ENCODE measurements around the gene KCNK15.
"Not testable (repeated sequence)": the region's sequence is repeated elsewhere in the genome, so short reads cannot be mapped to it uniquely, and the experiment has no call there.

The KCNK15 gene

DNA sequence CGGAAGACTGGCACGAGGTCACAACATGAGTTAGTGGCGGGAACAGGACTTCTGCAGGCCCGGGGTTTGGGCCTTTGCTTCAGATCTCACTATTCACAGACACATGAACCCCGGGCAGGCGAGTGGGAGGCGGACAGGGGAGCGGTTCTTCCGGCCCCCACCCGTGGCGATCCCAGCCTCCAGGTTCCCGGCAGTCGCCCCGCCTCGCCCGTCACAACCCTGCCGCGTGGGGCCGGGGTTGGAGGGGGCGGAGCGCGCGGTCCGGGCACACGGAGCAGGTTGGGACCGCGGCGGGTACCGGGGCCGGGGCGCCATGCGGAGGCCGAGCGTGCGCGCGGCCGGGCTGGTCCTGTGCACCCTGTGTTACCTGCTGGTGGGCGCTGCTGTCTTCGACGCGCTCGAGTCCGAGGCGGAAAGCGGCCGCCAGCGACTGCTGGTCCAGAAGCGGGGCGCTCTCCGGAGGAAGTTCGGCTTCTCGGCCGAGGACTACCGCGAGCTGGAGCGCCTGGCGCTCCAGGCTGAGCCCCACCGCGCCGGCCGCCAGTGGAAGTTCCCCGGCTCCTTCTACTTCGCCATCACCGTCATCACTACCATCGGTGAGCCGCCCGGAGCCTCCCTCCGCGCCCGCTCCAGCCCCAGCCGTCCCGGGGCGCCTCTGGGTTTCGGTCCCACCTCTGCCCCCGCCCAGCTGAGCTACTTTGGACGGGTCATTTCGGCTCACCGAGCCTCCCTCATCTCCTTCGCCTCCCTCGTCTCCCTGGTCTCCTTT is at the start of gene KCNK15:
KCNK15 (plus strand) TSS at position 268 of the 769 bp plus-strand sequence; CDS start at position 314, 46 bp downstream.
- Histone ChIP-seq H3K4me3 (replicated peaks; ENCODE audit: low read depth, low read length) (peak within 1 kb of the TSS; percentile 33), H3K27me3 (replicated peaks; ENCODE audit: control insufficient read depth, insufficient read depth, low read length) (peaks cover 2% of the 10 kb centered on the region), H3K36me3 (ENCODE audit: control insufficient read depth, insufficient read depth, low read length) (no peaks in the 10 kb centered on the region)
- TF ChIP-seq, protein P1, sequence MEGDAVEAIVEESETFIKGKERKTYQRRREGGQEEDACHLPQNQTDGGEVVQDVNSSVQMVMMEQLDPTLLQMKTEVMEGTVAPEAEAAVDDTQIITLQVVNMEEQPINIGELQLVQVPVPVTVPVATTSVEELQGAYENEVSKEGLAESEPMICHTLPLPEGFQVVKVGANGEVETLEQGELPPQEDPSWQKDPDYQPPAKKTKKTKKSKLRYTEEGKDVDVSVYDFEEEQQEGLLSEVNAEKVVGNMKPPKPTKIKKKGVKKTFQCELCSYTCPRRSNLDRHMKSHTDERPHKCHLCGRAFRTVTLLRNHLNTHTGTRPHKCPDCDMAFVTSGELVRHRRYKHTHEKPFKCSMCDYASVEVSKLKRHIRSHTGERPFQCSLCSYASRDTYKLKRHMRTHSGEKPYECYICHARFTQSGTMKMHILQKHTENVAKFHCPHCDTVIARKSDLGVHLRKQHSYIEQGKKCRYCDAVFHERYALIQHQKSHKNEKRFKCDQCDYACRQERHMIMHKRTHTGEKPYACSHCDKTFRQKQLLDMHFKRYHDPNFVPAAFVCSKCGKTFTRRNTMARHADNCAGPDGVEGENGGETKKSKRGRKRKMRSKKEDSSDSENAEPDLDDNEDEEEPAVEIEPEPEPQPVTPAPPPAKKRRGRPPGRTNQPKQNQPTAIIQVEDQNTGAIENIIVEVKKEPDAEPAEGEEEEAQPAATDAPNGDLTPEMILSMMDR (IDR thresholded peaks at IDR 0.05; ENCODE audit: insufficient read depth, low read length, poor library complexity, severe bottlenecking) = no peak
- no peak for DNase-seq (ENCODE audit: extremely low read depth, insufficient read length)

DNA sequence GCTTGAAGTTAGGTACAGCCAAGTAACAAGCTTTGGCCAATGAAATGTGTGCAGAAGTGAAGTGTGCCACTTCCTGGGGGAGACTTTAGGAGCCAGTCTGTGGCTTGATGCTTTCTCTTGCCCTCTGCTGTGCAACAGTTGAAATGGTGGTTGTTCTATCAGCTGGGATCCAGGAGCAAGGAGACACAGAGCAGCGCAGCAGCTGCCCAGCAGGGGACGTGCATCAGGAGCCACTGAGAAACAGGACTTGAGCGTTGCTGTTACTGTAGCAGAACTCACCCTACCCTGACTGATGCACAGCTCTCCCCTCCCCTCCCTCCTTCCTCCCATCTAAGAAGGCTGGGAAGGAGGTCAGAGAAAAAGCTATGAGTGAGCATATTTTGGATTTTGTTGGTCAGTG is 49.4 kb upstream of the KCNK15 start:
- H3K27me3 ChIP-seq (replicated peaks; ENCODE audit: control insufficient read depth, insufficient read depth, low read length) = no peaks in the 10 kb centered on the region; the same call in 1 of the 2 replicates
- TF ChIP-seq, protein P1 (IDR thresholded peaks at IDR 0.05; ENCODE audit: insufficient read depth, low read length, poor library complexity, severe bottlenecking) = no peak

DNA sequence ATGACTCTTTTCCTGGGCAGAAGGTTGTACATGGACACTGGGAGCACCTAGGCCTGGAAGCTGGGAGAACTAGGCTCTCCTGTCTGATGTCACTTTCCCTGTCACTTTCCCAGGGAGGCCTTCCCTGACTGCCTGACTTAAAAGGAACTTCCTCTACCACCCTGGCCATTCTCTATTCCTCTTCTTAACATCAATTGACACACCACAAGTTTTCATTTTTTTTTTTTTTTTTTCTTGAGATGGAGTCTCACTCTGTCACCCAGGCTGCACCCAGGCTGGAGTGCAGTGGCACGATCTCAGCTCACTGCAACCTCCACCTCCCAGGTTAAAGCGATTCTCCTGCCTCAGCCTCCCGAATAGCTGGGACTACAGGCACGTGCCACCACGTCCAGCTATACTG is 48.6 kb upstream of the KCNK15 start:
- H3K4me3 ChIP-seq (replicated peaks; ENCODE audit: low read depth, low read length); H3K27me3 ChIP-seq (replicated peaks; ENCODE audit: control insufficient read depth, insufficient read depth, low read length); H3K36me3 ChIP-seq (ENCODE audit: control insufficient read depth, insufficient read depth, low read length); DNase-seq (ENCODE audit: extremely low read depth, insufficient read length): not testable (repeated sequence)

More for the DNA sequence above, 49.4 kb upstream of the KCNK15 start:
- no peak overlapping the region for H3K4me3 ChIP-seq (replicated peaks; ENCODE audit: low read depth, low read length)
- no peaks in the 10 kb centered on the region for H3K36me3 ChIP-seq (ENCODE audit: control insufficient read depth, insufficient read depth, low read length)
- no peak for DNase-seq (ENCODE audit: extremely low read depth, insufficient read length)

DNA sequence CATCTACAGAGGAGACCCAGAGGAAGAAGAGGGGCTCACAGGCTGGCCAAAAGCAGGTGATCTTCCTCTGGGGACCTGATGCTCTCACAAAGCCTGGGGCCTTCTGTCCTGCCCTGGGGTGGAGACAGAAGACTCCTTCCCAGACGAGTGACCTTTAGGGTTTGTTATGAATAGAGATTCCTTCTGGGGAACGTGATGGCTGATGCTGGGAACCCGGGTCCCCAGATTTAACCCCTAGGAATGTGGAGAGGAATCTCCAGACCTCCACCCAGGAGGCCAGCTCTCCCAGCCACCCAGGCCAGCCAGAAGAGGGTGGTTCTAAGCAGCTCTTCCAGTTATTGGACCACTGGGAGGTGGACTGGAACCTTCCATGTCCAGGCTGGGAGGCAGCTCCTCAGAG is 47.3 kb upstream of the KCNK15 start:
- no peak overlapping the region for H3K4me3 ChIP-seq (replicated peaks; ENCODE audit: low read depth, low read length)
- DNase-seq (ENCODE audit: extremely low read depth, insufficient read length) = no peak
- no peaks in the 10 kb centered on the region for H3K27me3 ChIP-seq (replicated peaks; ENCODE audit: control insufficient read depth, insufficient read depth, low read length)
- no peaks in the 10 kb centered on the region for H3K36me3 ChIP-seq (ENCODE audit: control insufficient read depth, insufficient read depth, low read length)
- TF ChIP-seq, protein P1 (IDR thresholded peaks at IDR 0.05; ENCODE audit: insufficient read depth, low read length, poor library complexity, severe bottlenecking) = no peak

DNA sequence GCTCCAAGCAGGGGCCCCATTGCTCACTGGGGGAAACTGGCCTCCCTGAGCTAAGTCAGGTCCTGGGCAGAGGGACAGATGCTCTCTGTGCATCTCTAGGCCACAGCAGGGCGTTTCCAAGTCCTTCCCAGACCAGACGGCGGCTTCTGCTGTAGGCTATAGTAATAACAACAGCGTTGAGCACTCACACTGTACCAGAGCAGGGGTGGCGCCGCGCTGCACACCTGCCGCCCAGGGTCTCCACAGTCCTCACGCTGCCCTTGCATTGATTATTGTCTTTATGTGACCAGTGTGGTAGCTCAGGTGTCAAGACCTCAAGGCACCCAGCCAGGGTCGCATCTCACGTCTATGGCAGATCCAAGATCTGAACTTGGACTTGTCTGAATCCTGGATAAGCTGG is 45.4 kb upstream of the KCNK15 start:
- no peaks in the 10 kb centered on the region for H3K36me3 ChIP-seq (ENCODE audit: control insufficient read depth, insufficient read depth, low read length)
- no peaks in the 10 kb centered on the region for H3K27me3 ChIP-seq (replicated peaks; ENCODE audit: control insufficient read depth, insufficient read depth, low read length)
- no peak overlapping the region for H3K4me3 ChIP-seq (replicated peaks; ENCODE audit: low read depth, low read length)
- TF ChIP-seq, protein P1 (IDR thresholded peaks at IDR 0.05; ENCODE audit: insufficient read depth, low read length, poor library complexity, severe bottlenecking) = no peak
- no peak for DNase-seq (ENCODE audit: extremely low read depth, insufficient read length)

DNA sequence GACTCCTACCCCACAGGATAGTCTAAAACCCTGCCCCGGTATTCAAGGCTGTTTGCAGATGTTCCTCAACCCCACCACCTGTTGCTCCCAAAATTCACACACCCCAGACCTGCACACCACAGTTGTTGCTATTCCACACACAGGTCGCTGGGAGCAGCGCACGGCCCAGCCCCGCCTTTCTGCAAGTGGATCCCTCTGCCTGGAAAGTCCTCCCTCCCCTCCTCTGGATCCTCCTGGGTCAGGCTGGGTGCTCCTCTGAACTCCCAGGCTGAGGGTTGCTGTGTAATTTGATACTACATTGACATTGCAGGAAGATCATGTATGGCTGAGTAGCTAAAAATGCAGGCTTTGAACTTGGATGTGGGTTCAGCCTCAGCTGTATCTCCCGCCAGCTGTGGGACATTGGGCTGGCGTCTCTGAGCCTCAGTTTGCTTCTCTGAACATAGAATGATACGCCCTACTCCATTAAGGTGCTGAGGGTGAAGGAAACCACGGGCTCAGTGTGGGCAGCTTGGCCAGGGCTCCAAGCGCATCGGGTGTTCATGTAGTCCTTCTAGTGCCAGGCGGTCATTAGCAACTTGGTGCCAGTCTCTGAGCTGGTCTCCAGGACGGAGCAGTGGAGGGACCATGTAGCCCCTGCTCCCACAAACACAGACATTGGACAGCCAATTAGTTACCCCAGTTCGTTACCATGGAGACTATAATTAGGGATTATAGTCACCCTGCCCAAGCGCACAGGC is 44.4 kb upstream of the KCNK15 start:
- H3K36me3 ChIP-seq (ENCODE audit: control insufficient read depth, insufficient read depth, low read length) = no peaks in the 10 kb centered on the region
- H3K4me3 ChIP-seq (replicated peaks; ENCODE audit: low read depth, low read length) = no peak overlapping the region
- DNase-seq (ENCODE audit: extremely low read depth, insufficient read length) = no peak
- TF ChIP-seq, protein P1 (IDR thresholded peaks at IDR 0.05; ENCODE audit: insufficient read depth, low read length, poor library complexity, severe bottlenecking) = no peak
- H3K27me3 ChIP-seq (replicated peaks; ENCODE audit: control insufficient read depth, insufficient read depth, low read length) = no peaks in the 10 kb centered on the region

Data from GM06990 (cell line).